SK-N-SH (cell line): ENCODE measurements around the gene IRX2. TPM values are rescaled to one million over a fixed set of nuclear protein-coding genes. Genes with fewer than 3 reads are reported as not detected.

Source experiments
- CTCF ChIA-PET: fragments of 300-600, 350-600 bp; formaldehyde crosslinking; extraction: SDS; loops from one replicate; lab custom pipeline; 2021; lab: Yijun Ruan, JAX
- POLR2A ChIA-PET: fragments of 350-600 bp; sonication (Branson Sonifier 250); formaldehyde crosslinking; extraction: SDS; loops from one replicate; lab custom pipeline; 2020; ENCODE audit warnings: antibody characterized with exemption, inconsistent platforms; lab: Yijun Ruan, JAX
- DNase-seq: peaks from one replicate; pipeline ENCODE4 v3.0.0; 2012
- H2AFZ ChIP-seq: fragments of 200-600 bp; sonication (generic); 2 replicates; pipeline ENCODE4 v1.8.1; 2016; ENCODE audit warnings: antibody characterized with exemption, mild to moderate bottlenecking, low read depth
- H3F3A ChIP-seq: fragments of 200-600 bp; sonication (generic); replicated peaks from 2 replicates; pipeline ENCODE3; 2016; ENCODE audit warnings: antibody characterized with exemption, mild to moderate bottlenecking; ENCODE audit not compliant: insufficient read depth
- H3K27ac ChIP-seq, 2 experiments: fragments of 200-500 bp in 1 of 2; fragments of 200-600 bp in 1 of 2; sonication (Bioruptor generic) in 1 of 2; sonication (generic), shearing (Covaris generic) in 1 of 2; 2 replicates each; pipeline versions ENCODE4 v1.5.1 to v1.6.1; 2014 to 2016; ENCODE audit warnings: low read depth in 2 of 2, inconsistent platforms in 1 of 2, low read length in 1 of 2, mild to moderate bottlenecking in 1 of 2, mixed read lengths in 1 of 2
- H3K27me3 ChIP-seq: fragments of 200-600 bp; sonication (generic), shearing (Covaris generic); 2 replicates; pipeline ENCODE4 v1.6.1; 2016; ENCODE audit warnings: mixed run types; ENCODE audit not compliant: insufficient read depth
- H3K36me3 ChIP-seq, 2 experiments: fragments of 200-500 bp in 1 of 2; fragments of 200-600 bp in 1 of 2; sonication (Bioruptor generic) in 1 of 2; sonication (generic) in 1 of 2; replicated peaks in 1 of 2; 2 replicates each; pipeline versions ENCODE3 to v1.5.1; 2014 to 2016; ENCODE audit warnings: low read length in 1 of 2, mild to moderate bottlenecking in 1 of 2; ENCODE audit not compliant: insufficient read depth in 2 of 2, control insufficient read depth in 1 of 2
- H3K4me1 ChIP-seq, 2 experiments: fragments of 200-500 bp in 1 of 2; fragments of 200-600 bp in 1 of 2; sonication (Bioruptor generic) in 1 of 2; sonication (generic), shearing (Covaris generic) in 1 of 2; 2 replicates each; pipeline versions ENCODE4 v1.5.1 to v1.6.1; 2014 to 2016; ENCODE audit warnings: low read depth in 1 of 2, low read length in 1 of 2, mixed run types in 1 of 2; ENCODE audit not compliant: insufficient read depth in 2 of 2, control insufficient read depth in 1 of 2
- H3K4me2 ChIP-seq: fragments of 200-600 bp; sonication (generic), shearing (Covaris generic); 2 replicates; pipeline ENCODE4 v1.6.1; 2017; ENCODE audit warnings: mixed run types
- H3K4me3 ChIP-seq, 2 experiments: fragments of 200-500 bp in 1 of 2; fragments of 200-600 bp in 1 of 2; sonication (Bioruptor generic) in 1 of 2; sonication (generic), shearing (Covaris generic) in 1 of 2; 2 replicates each; pipeline versions ENCODE4 v1.5.1 to v1.8.1; 2014 to 2016; ENCODE audit warnings: low read depth in 2 of 2, inconsistent platforms in 1 of 2, low read length in 1 of 2, mild to moderate bottlenecking in 1 of 2, mixed read lengths in 1 of 2, moderate library complexity in 1 of 2
- H3K79me2 ChIP-seq: fragments of 200-600 bp; sonication (generic); 2 replicates; pipeline ENCODE4 v1.8.1; 2017; ENCODE audit warnings: mild to moderate bottlenecking; ENCODE audit not compliant: insufficient read depth
- H3K9ac ChIP-seq: fragments of 200-600 bp; sonication (generic); 2 replicates; pipeline ENCODE4 v1.6.1; 2017; ENCODE audit warnings: mixed run types
- H3K9me2 ChIP-seq: fragments of 200-600 bp; sonication (generic); 2 replicates; pipeline ENCODE4 v1.6.1; 2017; ENCODE audit warnings: mixed run types
- H3K9me3 ChIP-seq: fragments of 200-600 bp; sonication (generic); 2 replicates; pipeline ENCODE4 v1.6.1; 2017; ENCODE audit warnings: mixed run types, mild to moderate bottlenecking, moderate library complexity
- H4K20me1 ChIP-seq: fragments of 200-600 bp; sonication (generic); 2 replicates; pipeline ENCODE4 v1.6.1; 2017; ENCODE audit warnings: mild to moderate bottlenecking, mixed run types; ENCODE audit not compliant: insufficient read depth
- ELF1 ChIP-seq: IDR thresholded peaks from 2 replicates; pipeline ENCODE4 v1.4.0; 2012
- EP300 ChIP-seq, 2 experiments: IDR thresholded peaks; 2 replicates each; pipeline versions ENCODE4 v1.4.0 to v1.6.1; 2012; ENCODE audit warnings: borderline replicate concordance in 1 of 2, low read depth in 1 of 2, low read length in 1 of 2
- EZH2phosphoT487 ChIP-seq: fragments of 200-600 bp; sonication (generic); IDR thresholded peaks from 2 replicates; pipeline ENCODE4 v1.6.1; 2017; ENCODE audit warnings: low read depth, mixed run types, mild to moderate bottlenecking, antibody characterized with exemption, moderate library complexity, borderline replicate concordance
- GABPA ChIP-seq: IDR thresholded peaks from 2 replicates; pipeline ENCODE4 v1.4.0; 2012; ENCODE audit warnings: low read depth, mild to moderate bottlenecking
- MEF2A ChIP-seq: IDR thresholded peaks from 2 replicates; pipeline ENCODE4 v1.4.0; 2012; ENCODE audit warnings: low read depth, borderline replicate concordance
- NFIC ChIP-seq: IDR thresholded peaks from 2 replicates; pipeline ENCODE4 v1.4.0; 2012; ENCODE audit warnings: borderline replicate concordance
- POLR2AphosphoS5 ChIP-seq: IDR thresholded peaks from 2 replicates; pipeline ENCODE4 v1.6.1; 2012; ENCODE audit warnings: low read depth, low read length
- RAD21 ChIP-seq: IDR thresholded peaks from 2 replicates; pipeline ENCODE4 v1.6.1; 2012; ENCODE audit warnings: mild to moderate bottlenecking, low read length
- RFX5 ChIP-seq: IDR thresholded peaks from 2 replicates; pipeline ENCODE4 v1.6.1; 2012; ENCODE audit warnings: mild to moderate bottlenecking, improper control_type of control experiment, low read length
- RXRA ChIP-seq: IDR thresholded peaks from 2 replicates; pipeline ENCODE4 v1.4.0; 2012; ENCODE audit warnings: low read depth, mild to moderate bottlenecking, borderline replicate concordance
- SIN3A ChIP-seq: IDR thresholded peaks from 2 replicates; pipeline ENCODE4 v1.6.1; 2012; ENCODE audit warnings: low read depth, mild to moderate bottlenecking, low read length, moderate library complexity, borderline replicate concordance
- TCF12 ChIP-seq: IDR thresholded peaks from 2 replicates; pipeline ENCODE4 v1.4.0; 2012
- YY1 ChIP-seq: IDR thresholded peaks from 2 replicates; pipeline ENCODE4 v1.4.0; 2012; ENCODE audit warnings: low read depth, mild to moderate bottlenecking
- WGBS: methylation state at CpG from one replicate; pipeline ENCODE4 v1.1.6; 2017; ENCODE audit warnings: low lambda C conversion rate; 5-methylcytosine and 5-hydroxymethylcytosine counted together
- polyA plus RNA-seq, 3 experiments: library from polyadenylated mRNA; depleted of rRNA; stranded (reverse); fragments of >200 nt; gene quantifications; 2 replicates each; pipeline ENCODE4 v1.2.3, GENCODE V29; 2012
- TF ChIP-seq, protein P1 (sequence below): IDR thresholded peaks from 2 replicates; pipeline ENCODE4 v1.6.1; 2012; ENCODE audit warnings: mild to moderate bottlenecking, low read depth, low read length, moderate library complexity
- TF ChIP-seq, protein P2 (sequence below): IDR thresholded peaks from 2 replicates; pipeline ENCODE4 v1.4.0; 2012; ENCODE audit warnings: low read depth
- TF ChIP-seq, protein P3 (sequence below): IDR thresholded peaks from 2 replicates; pipeline ENCODE4; 2012

Gene IRX2
- polyA plus RNA-seq, 1 of the 3 experiments (the other 2 are of a cell fraction), result not detected

DNA sequence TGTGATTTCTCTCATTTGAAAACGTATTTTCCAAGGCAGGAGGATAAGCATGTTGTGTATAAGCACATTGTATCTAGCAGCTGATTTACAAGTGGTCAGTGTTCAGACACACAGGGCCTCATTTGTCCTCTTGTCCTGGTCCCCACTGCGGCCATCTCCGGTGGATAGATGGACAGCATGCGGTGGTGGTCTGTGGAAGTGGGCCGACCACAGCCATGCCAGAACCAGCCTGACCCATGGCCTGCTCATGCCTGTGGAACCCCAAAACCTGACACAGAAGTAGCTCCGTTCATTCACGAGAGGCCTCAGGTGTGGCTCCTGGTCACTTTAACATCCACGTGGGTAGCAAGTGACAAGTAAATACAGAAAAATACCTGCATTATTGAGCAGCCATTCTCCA, 14.6 kb downstream of the IRX2 start:
- Histone ChIP-seq H3K79me2 (no peaks in the 10 kb centered on the region), H3K36me3 (no peaks in the 10 kb centered on the region), H3K9me3 (no peaks in the 10 kb centered on the region), H3K4me1 (no peaks in the 10 kb centered on the region), H2AFZ (no peak overlapping the region), H3K4me3 (no peak overlapping the region), H3K9ac (no peak overlapping the region), H3K9me2 (no peaks in the 10 kb centered on the region), H3K4me2 (no peak overlapping the region), H3F3A (no peaks in the 10 kb centered on the region), H3K27ac (no peak overlapping the region), H4K20me1 (no peaks in the 10 kb centered on the region), H3K27me3 (peaks cover 42% of the 10 kb centered on the region)
- WGBS, result 20% methylated on average over 8 of the region's 8 CpGs
- no peak for TF ChIP-seq MEF2A
- no peak for TF ChIP-seq ELF1
- TF ChIP-seq YY1, result no peak
- no peak for TF ChIP-seq GABPA
- no peak for TF ChIP-seq RAD21
- no peak for TF ChIP-seq RFX5
- no peak for TF ChIP-seq EP300 (IDR thresholded peaks at IDR 0.05; ENCODE audit: borderline replicate concordance in 1 of 2, low read depth in 1 of 2, low read length in 1 of 2)
- TF ChIP-seq, protein P1, sequence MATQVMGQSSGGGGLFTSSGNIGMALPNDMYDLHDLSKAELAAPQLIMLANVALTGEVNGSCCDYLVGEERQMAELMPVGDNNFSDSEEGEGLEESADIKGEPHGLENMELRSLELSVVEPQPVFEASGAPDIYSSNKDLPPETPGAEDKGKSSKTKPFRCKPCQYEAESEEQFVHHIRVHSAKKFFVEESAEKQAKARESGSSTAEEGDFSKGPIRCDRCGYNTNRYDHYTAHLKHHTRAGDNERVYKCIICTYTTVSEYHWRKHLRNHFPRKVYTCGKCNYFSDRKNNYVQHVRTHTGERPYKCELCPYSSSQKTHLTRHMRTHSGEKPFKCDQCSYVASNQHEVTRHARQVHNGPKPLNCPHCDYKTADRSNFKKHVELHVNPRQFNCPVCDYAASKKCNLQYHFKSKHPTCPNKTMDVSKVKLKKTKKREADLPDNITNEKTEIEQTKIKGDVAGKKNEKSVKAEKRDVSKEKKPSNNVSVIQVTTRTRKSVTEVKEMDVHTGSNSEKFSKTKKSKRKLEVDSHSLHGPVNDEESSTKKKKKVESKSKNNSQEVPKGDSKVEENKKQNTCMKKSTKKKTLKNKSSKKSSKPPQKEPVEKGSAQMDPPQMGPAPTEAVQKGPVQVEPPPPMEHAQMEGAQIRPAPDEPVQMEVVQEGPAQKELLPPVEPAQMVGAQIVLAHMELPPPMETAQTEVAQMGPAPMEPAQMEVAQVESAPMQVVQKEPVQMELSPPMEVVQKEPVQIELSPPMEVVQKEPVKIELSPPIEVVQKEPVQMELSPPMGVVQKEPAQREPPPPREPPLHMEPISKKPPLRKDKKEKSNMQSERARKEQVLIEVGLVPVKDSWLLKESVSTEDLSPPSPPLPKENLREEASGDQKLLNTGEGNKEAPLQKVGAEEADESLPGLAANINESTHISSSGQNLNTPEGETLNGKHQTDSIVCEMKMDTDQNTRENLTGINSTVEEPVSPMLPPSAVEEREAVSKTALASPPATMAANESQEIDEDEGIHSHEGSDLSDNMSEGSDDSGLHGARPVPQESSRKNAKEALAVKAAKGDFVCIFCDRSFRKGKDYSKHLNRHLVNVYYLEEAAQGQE, result no peak
- TF ChIP-seq EZH2phosphoT487, result no peak
- TF ChIP-seq NFIC, result no peak
- TF ChIP-seq SIN3A, result no peak
- TF ChIP-seq POLR2AphosphoS5, result no peak
- no peak for TF ChIP-seq TCF12
- no peak for TF ChIP-seq RXRA
- TF ChIP-seq, protein P2, sequence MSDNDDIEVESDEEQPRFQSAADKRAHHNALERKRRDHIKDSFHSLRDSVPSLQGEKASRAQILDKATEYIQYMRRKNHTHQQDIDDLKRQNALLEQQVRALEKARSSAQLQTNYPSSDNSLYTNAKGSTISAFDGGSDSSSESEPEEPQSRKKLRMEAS, result no peak
- DNase-seq, result no peak
- POLR2A ChIA-PET, result no interaction called here
- CTCF ChIA-PET, result no interaction called here

DNA sequence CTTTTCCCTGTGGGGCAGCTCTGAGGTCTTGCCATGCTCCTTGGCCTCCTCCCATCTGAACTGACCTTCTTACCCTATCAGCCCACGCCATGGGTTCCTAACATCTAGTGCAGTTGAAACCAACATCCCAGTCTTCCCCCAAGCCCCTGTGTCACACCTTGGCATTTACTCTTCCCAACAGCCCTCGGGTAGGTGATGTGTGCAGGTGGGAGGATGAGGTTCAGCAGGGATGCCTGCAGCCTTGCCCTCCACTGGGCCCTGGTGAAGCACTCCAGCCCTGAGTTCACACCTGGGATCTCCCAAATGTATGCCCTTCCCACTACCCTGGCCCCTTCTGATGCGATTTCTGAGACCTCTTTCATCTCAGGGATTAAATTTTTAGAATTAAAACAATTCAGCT, 15.5 kb downstream of the IRX2 start:
- 6% methylated on average over 3 of the region's 3 CpGs for WGBS
- CTCF ChIA-PET, result no interaction called here
- POLR2A ChIA-PET, result no interaction called here
- Histone ChIP-seq H3K79me2 (no peaks in the 10 kb centered on the region), H2AFZ (no peak overlapping the region), H3K9ac (no peak overlapping the region), H3K9me2 (no peaks in the 10 kb centered on the region), H3F3A (no peaks in the 10 kb centered on the region), H3K27me3 (peaks cover 33% of the 10 kb centered on the region), H3K4me3 (no peak overlapping the region), H3K9me3 (no peaks in the 10 kb centered on the region), H4K20me1 (no peaks in the 10 kb centered on the region), H3K4me2 (no peak overlapping the region), H3K4me1 (no peaks in the 10 kb centered on the region), H3K36me3 (no peaks in the 10 kb centered on the region), H3K27ac (no peak overlapping the region)
- TF ChIP-seq, protein P3, sequence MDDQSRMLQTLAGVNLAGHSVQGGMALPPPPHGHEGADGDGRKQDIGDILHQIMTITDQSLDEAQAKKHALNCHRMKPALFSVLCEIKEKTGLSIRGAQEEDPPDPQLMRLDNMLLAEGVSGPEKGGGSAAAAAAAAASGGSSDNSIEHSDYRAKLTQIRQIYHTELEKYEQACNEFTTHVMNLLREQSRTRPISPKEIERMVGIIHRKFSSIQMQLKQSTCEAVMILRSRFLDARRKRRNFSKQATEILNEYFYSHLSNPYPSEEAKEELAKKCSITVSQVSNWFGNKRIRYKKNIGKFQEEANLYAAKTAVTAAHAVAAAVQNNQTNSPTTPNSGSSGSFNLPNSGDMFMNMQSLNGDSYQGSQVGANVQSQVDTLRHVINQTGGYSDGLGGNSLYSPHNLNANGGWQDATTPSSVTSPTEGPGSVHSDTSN, result no peak
- no peak for DNase-seq
